Epithelial cell of proximal tubule (primary cell): Measurements from ENCODE around the gene CFAP46. TPM values are rescaled to one million over a fixed set of nuclear protein-coding genes. Genes with fewer than 3 reads are reported as not detected.
"Not testable (repeated sequence)": the region's sequence is repeated elsewhere in the genome, so short reads cannot be mapped to it uniquely, and the experiment has no call there.

ENCODE experiments used
- DNase-seq: peaks from one replicate; pipeline ENCODE4 v3.0.0-alpha.2; 2011; ENCODE audit warnings: low read depth
- H3K4me3 ChIP-seq: 2 replicates; pipeline ENCODE4 v1.5.1; 2011; ENCODE audit warnings: low read depth, mild to moderate bottlenecking, low read length
- CTCF ChIP-seq: conservative IDR thresholded peaks from 2 replicates; pipeline ENCODE4 v1.5.1; 2012; ENCODE audit warnings: low read depth, mild to moderate bottlenecking, low read length
- total RNA-seq: library from RNA; depleted of rRNA; stranded (reverse); fragments of >200 nt; gene quantifications from 2 replicates; pipeline ENCODE4 v1.2.3, GENCODE V29; 2015

The CFAP46 gene
- total RNA-seq, 1 donor from 2014 or later, result 2.2 TPM

- no peak overlapping the region for H3K4me3 ChIP-seq
- DNase-seq, result no peak
- no peak for TF ChIP-seq CTCF
Measured at GRCh38 chr10:132937861-132938260, 4.5 kb downstream of the CFAP46 start.

GRCh38 chr10:132934953-132935352 lies 7.4 kb downstream of the CFAP46 start:
- no peak overlapping the region for H3K4me3 ChIP-seq
- TF ChIP-seq CTCF, result no peak
- no peak for DNase-seq

- no peak for TF ChIP-seq CTCF
- H3K4me3 ChIP-seq, result no peak overlapping the region
- DNase-seq, result no peak
Measured at GRCh38 chr10:132933308-132934042, 8.9 kb downstream of the CFAP46 start.

- H3K4me3 ChIP-seq, result no peak overlapping the region
- DNase-seq, result no peak
- no peak for TF ChIP-seq CTCF
Measured at GRCh38 chr10:132932461-132933307, 9.7 kb downstream of the CFAP46 start.

- H3K4me3 ChIP-seq, DNase-seq: not testable (repeated sequence)
Measured at GRCh38 chr10:132931258-132932250, 10.8 kb downstream of the CFAP46 start.

GRCh38 chr10:132930701-132931100 lies 11.7 kb downstream of the CFAP46 start:
- DNase-seq, result not testable (repeated sequence)

GRCh38 chr10:132929953-132930548 lies 12.3 kb downstream of the CFAP46 start:
- no peak for TF ChIP-seq CTCF
- no peak for DNase-seq

More at GRCh38 chr10:132930701-132931100, 11.7 kb downstream of the CFAP46 start:
- H3K4me3 ChIP-seq, result not testable (repeated sequence)

More at GRCh38 chr10:132929953-132930548, 12.3 kb downstream of the CFAP46 start:
- H3K4me3 ChIP-seq, result no peak overlapping the region
